CD4-positive, alpha-beta T cell treated with Interleukin-4 for 1 hour (primary cell): ENCODE results near the gene RIIAD1.
"Not testable (repeated sequence)": the region's sequence is repeated elsewhere in the genome, so short reads cannot be mapped to it uniquely, and the experiment has no call there.

Source experiments
- DNase-seq, 2 donors: peaks; one replicate each; pipeline ENCODE4 v3.0.0-alpha.2; 2020 to 2022

Gene RIIAD1, protein sequence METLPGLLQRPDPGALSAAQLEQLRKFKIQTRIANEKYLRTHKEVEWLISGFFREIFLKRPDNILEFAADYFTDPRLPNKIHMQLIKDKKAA

GRCh38 chr1:151720974-151721787 is at the start of gene RIIAD1:
RIIAD1 (plus strand) TSS chr1:151721522; CDS start chr1:151721537, 15 bp downstream.
- DNase-seq: peak; percentile 52 to 56

- no peak for DNase-seq
Measured at GRCh38 chr1:151673407-151673806, 47.9 kb upstream of the RIIAD1 start.

DNA sequence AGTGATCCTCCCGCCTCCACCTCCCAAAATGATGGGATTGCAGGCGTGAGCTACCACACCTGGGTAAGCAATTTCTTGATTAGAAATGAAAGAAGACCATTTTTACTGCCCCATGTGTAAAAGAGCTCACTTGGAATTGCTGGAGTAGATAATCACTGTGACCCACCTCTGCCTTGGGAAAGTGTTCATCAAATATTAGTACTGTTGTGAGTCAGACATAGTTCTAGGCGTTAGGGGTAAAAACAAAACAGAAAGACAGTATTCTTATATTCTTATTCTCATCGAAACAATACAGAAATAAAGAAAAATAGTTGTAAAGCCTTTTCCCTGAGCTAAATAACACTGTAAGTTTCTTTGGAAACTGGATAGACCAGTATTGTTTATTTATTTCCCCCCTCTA is 40.9 kb upstream of the RIIAD1 start:
- DNase-seq: no peak

DNA sequence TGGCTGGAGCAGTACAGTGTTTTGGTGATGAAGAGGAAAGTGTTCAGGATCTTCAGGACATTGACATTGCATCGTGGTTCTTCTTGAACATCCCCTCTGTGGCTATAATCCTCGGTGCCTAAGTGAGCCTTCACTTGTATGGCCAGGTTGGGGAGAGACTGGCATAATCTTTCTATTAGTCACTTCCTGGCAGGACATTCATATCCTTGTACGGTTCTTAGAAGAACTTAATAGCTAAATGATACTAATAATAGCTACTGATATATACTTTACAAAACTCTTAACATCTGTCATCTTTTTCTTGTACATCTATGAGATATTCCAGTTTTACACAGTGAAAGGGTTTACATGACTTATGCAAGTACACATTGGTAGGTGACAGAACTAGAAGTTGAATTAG is 40.5 kb upstream of the RIIAD1 start:
- no peak for DNase-seq

GRCh38 chr1:151681923-151682322 is 39.4 kb upstream of the RIIAD1 start:
- no peak for DNase-seq

GRCh38 chr1:151682901-151683300 is 38.4 kb upstream of the RIIAD1 start:
- not testable (repeated sequence) for DNase-seq

DNA sequence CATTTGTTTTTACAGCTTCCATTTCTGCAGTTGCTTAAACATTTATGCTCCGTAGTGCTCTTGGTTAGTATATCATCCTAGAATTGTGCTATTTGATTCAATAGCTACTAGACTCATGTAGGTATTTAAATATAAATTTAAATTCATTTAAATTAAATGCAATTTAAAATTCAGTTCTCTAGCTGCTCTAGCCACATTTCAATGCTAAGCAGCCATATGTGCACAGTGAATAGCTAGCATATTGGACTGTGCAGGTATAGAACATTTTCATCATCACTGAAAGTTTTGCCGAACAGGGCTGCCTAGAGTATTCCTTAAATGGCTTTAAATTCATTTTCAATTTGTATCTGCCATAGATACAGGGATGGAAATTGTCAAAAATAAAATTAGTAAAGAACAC is 37.2 kb upstream of the RIIAD1 start:
- no peak for DNase-seq

- DNase-seq: no peak
Measured at GRCh38 chr1:151686561-151686960, 34.8 kb upstream of the RIIAD1 start.

DNA sequence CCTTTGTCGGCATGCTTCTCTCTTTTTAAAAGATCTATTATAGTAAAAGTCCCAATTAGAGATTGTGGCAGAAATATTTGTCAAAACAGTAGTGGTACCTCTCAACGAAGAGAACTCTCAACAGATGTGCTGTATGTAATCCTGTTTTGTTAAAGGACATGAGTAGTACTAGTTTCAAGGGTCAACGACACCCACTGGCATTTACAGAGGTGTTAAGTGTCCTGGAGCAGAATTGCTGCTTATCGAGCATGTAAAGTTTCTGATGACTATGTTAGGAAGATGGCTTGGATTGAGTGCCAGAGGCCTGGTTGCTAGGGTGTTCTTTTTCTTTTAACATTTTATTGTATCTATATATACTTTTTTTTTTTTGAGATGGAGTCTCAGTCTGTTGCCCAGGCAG is 31.8 kb upstream of the RIIAD1 start:
- no peak for DNase-seq

GRCh38 chr1:151692226-151692625 is 29.1 kb upstream of the RIIAD1 start:
- DNase-seq: no peak

GRCh38 chr1:151693057-151693651 is 28.2 kb upstream of the RIIAD1 start:
- no peak for DNase-seq

- DNase-seq: no peak
Measured at GRCh38 chr1:151701515-151701914, 19.8 kb upstream of the RIIAD1 start.

GRCh38 chr1:151702936-151703335 is 18.4 kb upstream of the RIIAD1 start:
- no peak for DNase-seq

DNA sequence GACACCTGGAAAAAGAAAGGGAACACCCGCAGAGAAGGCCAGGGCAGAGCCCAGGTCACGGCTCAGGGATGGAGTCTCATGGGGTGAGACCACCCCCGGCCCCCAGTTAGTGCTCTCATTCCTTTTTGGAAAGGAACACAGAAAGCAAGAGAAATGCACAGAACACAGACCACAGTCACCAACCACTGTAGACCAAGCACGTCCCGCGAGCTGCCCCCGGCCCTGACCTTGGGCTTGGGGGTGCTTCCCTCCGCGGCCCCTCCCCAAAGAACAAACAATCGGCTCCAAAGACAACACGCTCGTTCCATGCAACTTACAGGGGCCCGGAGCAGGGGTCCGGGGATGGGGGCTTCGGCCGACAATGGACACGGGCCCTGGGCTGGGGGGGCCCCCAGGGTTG is 17.5 kb upstream of the RIIAD1 start:
- DNase-seq: no peak

GRCh38 chr1:151704246-151704645 is 17.1 kb upstream of the RIIAD1 start:
- DNase-seq: no peak

- DNase-seq: no peak
Measured at GRCh38 chr1:151705146-151705545, 16.2 kb upstream of the RIIAD1 start.

DNA sequence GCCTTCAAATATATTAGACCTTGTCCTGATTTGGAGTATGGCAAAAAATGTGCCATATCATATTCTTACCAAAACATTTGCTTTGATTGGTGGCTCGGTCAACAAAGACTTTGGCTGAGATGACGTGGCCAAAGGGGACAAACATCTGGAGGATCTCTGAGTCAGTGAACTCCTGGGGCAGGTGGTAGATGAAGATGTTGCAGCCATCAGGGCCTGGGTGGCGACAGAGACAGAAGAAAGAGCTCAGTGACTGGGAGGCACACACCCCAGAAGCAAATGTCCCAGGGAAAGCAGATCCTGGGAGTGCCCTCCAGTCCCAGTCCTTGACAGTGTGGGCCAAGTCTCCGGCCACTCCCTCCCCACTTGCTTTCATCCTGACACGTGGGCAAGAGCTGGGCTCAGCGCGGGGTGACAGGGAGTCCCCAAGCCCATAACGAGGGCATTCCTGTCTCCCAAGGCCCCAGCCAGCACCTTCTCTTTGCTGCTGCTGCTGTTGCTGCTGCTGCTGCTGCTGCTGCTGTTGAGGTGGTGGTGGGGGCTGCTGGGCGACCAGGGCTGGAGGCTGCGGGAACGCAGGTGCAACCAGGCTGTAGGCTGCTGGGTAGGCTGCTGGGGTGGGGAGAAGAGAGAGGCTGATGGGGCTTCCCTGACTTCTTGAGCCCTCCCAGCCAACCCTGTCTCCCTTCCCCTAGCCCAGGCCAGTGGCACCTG is 15.4 kb upstream of the RIIAD1 start:
- no peak for DNase-seq

GRCh38 chr1:151706464-151707415 is 14.6 kb upstream of the RIIAD1 start:
- no peak for DNase-seq

DNA sequence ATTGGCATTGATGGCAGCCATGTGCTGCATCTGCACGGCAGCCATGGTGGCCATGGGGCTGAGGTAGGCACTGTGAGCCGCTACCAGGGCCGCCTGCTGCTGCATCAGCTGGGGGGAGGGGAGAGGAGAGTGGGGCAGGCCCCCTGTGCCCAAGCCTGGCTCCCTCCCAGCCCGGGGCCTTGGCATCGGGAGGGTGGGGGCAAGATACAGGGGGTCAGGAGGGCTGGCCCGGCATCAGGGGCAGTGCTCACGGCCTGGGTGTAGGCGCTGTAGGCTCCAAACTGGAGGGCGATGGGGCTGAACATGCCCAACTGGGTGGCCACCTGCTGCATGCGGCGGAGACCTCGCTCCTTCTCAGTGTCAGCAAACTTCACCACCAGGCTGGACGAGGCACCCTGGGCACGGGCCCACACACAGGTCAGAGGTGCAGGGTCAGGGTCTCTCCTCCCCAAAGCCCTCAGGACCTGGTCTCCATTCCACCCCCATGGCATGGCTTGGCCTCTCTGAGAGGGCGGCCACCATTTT is 13.7 kb upstream of the RIIAD1 start:
- DNase-seq: no peak

GRCh38 chr1:151708891-151709290 is 12.4 kb upstream of the RIIAD1 start:
- DNase-seq: no peak

DNA sequence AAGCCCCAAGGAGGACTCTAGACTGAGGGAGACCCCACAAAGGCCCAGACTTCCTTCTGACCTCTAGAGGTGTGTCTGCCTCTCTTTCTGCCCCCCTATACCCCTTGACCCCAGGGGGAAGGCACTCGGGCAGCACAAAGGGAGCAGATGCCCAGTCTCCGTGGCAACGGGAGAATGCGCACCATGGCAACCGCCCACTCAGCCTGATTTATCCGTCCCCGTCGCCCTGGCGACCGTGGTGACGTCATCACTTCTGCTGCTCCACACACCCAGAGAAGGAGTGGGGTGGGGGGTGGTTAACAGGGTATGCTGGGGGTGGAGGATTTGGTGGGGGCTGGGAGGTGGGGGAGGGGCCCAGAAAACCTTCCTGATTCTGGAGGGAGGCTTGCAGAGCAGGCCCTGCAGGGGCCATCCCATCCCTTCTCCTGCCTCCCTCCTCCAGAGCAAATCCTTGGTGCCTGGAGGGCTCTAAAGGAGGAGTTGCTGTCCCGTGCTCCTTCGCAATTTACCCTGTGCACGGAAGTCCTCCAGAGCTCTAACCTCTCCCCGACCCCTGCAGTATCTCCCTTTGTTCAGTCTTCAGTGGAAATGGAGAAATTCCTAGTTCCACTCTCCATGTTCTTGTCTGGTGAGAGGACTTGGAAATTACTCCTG is 11.0 kb upstream of the RIIAD1 start:
- peak; percentile 11 to 19 for DNase-seq
